HCT116 (cell line): Measurements from ENCODE around the gene CAMK2D. TPM values are rescaled to one million over a fixed set of nuclear protein-coding genes. Genes with fewer than 3 reads are reported as not detected.

Source experiments
- ATAC-seq: fragments of 200-7000 bp; cut with Tn5 transposase; 2 replicates; pipeline ENCODE4 v1.9.1; 2020; ENCODE audit warnings: mild to moderate bottlenecking, moderate library complexity
- BruUV-seq: library from RNA; stranded (reverse); fragments of 400-500 nt; replicated peaks from 2 replicates; lab custom pipeline; 2021; lab: Mats Ljungman, UMichigan
- CTCF ChIA-PET: fragments of 300-600 bp; sonication (Branson Sonifier 250); formaldehyde crosslinking; loops from one replicate; lab custom pipeline; 2021; ENCODE audit warnings: antibody characterized with exemption; lab: Charles Lee
- POLR2A ChIA-PET: fragments of 300-600, 350-600 bp; sonication (Branson Sonifier 250); formaldehyde crosslinking; loops from one replicate; lab custom pipeline; 2021; ENCODE audit warnings: antibody characterized with exemption; lab: Charles Lee
- RAD21 ChIA-PET, 2 experiments: fragments of 300-600 bp; sonication (Branson Sonifier 250); formaldehyde crosslinking; loops; one replicate each; lab custom pipeline; 2023; ENCODE audit warnings: low total read pairs in 2 of 2; ENCODE audit not compliant: uncharacterized antibody in 2 of 2, unreplicated experiment in 2 of 2, low non-redundant PET in 1 of 2; lab: Charles Lee
- DNase-seq: peaks from one replicate; pipeline ENCODE4 v3.0.0-alpha.2; 2010; ENCODE audit warnings: low read depth, low spot score
- H2AFZ ChIP-seq: fragments of 200-600 bp; shearing (Covaris generic), sonication (generic); 2 replicates; pipeline ENCODE4 v1.6.1; 2017; ENCODE audit warnings: low read depth, mixed run types, mixed read lengths, antibody characterized with exemption, low read length; ENCODE audit not compliant: poor library complexity, severe bottlenecking
- H3K27ac ChIP-seq: 2 replicates; pipeline ENCODE4 v1.5.1; 2012; ENCODE audit warnings: low read depth, low read length
- H3K27me3 ChIP-seq: fragments of 200-600 bp; sonication (generic); 2 replicates; pipeline ENCODE4 v1.6.1; 2016; ENCODE audit warnings: mixed run types, low read length, mixed read lengths; ENCODE audit not compliant: insufficient read depth
- H3K36me3 ChIP-seq, 2 experiments: fragments of 200-500 bp in 1 of 2; fragments of 200-600 bp in 1 of 2; sonication (Bioruptor generic) in 1 of 2; sonication (generic) in 1 of 2; 2 replicates each; pipeline versions ENCODE4 v1.5.1 to v1.6.1; 2014 to 2016; ENCODE audit warnings: low read length in 2 of 2, inconsistent platforms in 1 of 2, mixed read lengths in 1 of 2, mixed run types in 1 of 2; ENCODE audit not compliant: insufficient read depth in 2 of 2, control insufficient read depth in 1 of 2
- H3K4me1 ChIP-seq, 2 experiments: fragments of 200-600 bp in 1 of 2; sonication (generic) in 1 of 2; 2 replicates each; pipeline versions ENCODE4 v1.5.1 to v1.6.1; 2012 to 2017; ENCODE audit warnings: low read length in 2 of 2, inconsistent platforms in 1 of 2, mild to moderate bottlenecking in 1 of 2, mixed read lengths in 1 of 2, mixed run types in 1 of 2, moderate library complexity in 1 of 2; ENCODE audit not compliant: insufficient read depth in 2 of 2, control insufficient read depth in 1 of 2
- H3K4me2 ChIP-seq: fragments of 200-600 bp; sonication (generic); 2 replicates; pipeline ENCODE4 v1.6.1; 2017; ENCODE audit warnings: mixed run types, low read length, mixed read lengths
- H3K4me3 ChIP-seq, 2 experiments: fragments of 200-600 bp in 1 of 2; sonication (generic) in 1 of 2; replicated peaks in 1 of 2; 2 replicates each; pipeline ENCODE4 v1.5.1; 2011 to 2016; ENCODE audit warnings: low read length in 2 of 2, control low read depth in 1 of 2, low read depth in 1 of 2, mild to moderate bottlenecking in 1 of 2, mixed read lengths in 1 of 2, mixed run types in 1 of 2
- H3K79me2 ChIP-seq: fragments of 200-600 bp; sonication (generic); 2 replicates; pipeline ENCODE4 v1.6.1; 2017; ENCODE audit warnings: mild to moderate bottlenecking, mixed run types, low read length, moderate library complexity, mixed read lengths; ENCODE audit not compliant: insufficient read depth
- H3K9ac ChIP-seq: fragments of 200-600 bp; sonication (generic); 2 replicates; pipeline ENCODE4 v1.6.1; 2016; ENCODE audit warnings: low read length, mixed read lengths
- H3K9me2 ChIP-seq: fragments of 200-600 bp; sonication (generic), shearing (Covaris generic); 2 replicates; pipeline ENCODE4 v1.6.1; 2017; ENCODE audit warnings: mixed run types, mild to moderate bottlenecking, moderate library complexity; ENCODE audit not compliant: insufficient read depth
- H3K9me3 ChIP-seq, 2 experiments: fragments of 200-500 bp in 1 of 2; fragments of 200-600 bp in 1 of 2; sonication (Bioruptor generic) in 1 of 2; sonication (generic) in 1 of 2; 2 replicates each; pipeline ENCODE4 v1.6.1; 2014 to 2017; ENCODE audit warnings: low read length in 2 of 2, mixed read lengths in 2 of 2, inconsistent platforms in 1 of 2, low read depth in 1 of 2, mild to moderate bottlenecking in 1 of 2, mixed run types in 1 of 2, moderate library complexity in 1 of 2; ENCODE audit not compliant: control insufficient read depth in 1 of 2, insufficient read depth in 1 of 2
- H4K20me1 ChIP-seq: fragments of 200-600 bp; sonication (generic), shearing (Covaris generic); 2 replicates; pipeline ENCODE4 v1.6.1; 2017; ENCODE audit warnings: mixed run types, mild to moderate bottlenecking, moderate library complexity; ENCODE audit not compliant: insufficient read depth
- CTCF ChIP-seq, 3 experiments: fragments of 200-600 bp in 1 of 3; sonication (generic) in 1 of 3; IDR thresholded peaks in 2 of 3; conservative IDR thresholded peaks in 1 of 3; 2 replicates each; pipeline ENCODE4 v1.5.1; 2012 to 2017; ENCODE audit warnings: low read depth in 2 of 3, low read length in 2 of 3, antibody characterized with exemption in 1 of 3, borderline replicate concordance in 1 of 3, control low read depth in 1 of 3, mild to moderate bottlenecking in 1 of 3, mixed read lengths in 1 of 3, mixed run types in 1 of 3, moderate library complexity in 1 of 3; ENCODE audit not compliant: insufficient read depth in 1 of 3
- EGR1 ChIP-seq: IDR thresholded peaks from 2 replicates; pipeline ENCODE4 v1.6.1; 2012; ENCODE audit warnings: low read depth
- ELF1 ChIP-seq: IDR thresholded peaks from 2 replicates; pipeline ENCODE4 v1.6.1; 2012; ENCODE audit warnings: low read depth, borderline replicate concordance
- EZH2 ChIP-seq: fragments of 200-600 bp; sonication (generic); IDR thresholded peaks from 2 replicates; pipeline ENCODE4 v1.6.1; 2017; ENCODE audit warnings: antibody characterized with exemption, mixed run types
- EZH2phosphoT487 ChIP-seq: fragments of 200-600 bp; IDR thresholded peaks from 2 replicates; pipeline ENCODE4 v1.6.1; 2018; ENCODE audit warnings: antibody characterized with exemption, borderline replicate concordance
- FOSL1 ChIP-seq: IDR thresholded peaks from 2 replicates; pipeline ENCODE4 v1.6.1; 2012; ENCODE audit warnings: low read depth
- MAX ChIP-seq: IDR thresholded peaks from 2 replicates; pipeline ENCODE4 v1.6.1; 2012
- POLR2A ChIP-seq: IDR thresholded peaks from 2 replicates; pipeline ENCODE4 v1.7.0; 2011; ENCODE audit warnings: borderline replicate concordance; ENCODE audit not compliant: insufficient read depth, insufficient read length; ENCODE audit errors: extremely low read depth
- RAD21 ChIP-seq: IDR thresholded peaks from 2 replicates; pipeline ENCODE4 v1.6.1; 2012; ENCODE audit warnings: low read depth, mild to moderate bottlenecking
- REST ChIP-seq: IDR thresholded peaks from 2 replicates; pipeline ENCODE4 v1.6.1; 2012; ENCODE audit warnings: low read depth
- SP1 ChIP-seq: IDR thresholded peaks from 2 replicates; pipeline ENCODE4 v1.6.1; 2012; ENCODE audit warnings: low read depth
- YY1 ChIP-seq: IDR thresholded peaks from 2 replicates; pipeline ENCODE4 v1.6.1; 2011; ENCODE audit warnings: low read length, low read depth, moderate library complexity, mild to moderate bottlenecking; ENCODE audit not compliant: insufficient replicate concordance; ENCODE audit errors: extremely low read depth
- ZFX ChIP-seq: fragments of 450-650 bp; IDR thresholded peaks from 2 replicates; pipeline ENCODE4 v1.6.1; 2017
- ZNF274 ChIP-seq: fragments of 200-500 bp; sonication (Bioruptor generic); IDR thresholded peaks from 2 replicates; pipeline ENCODE4 v1.6.1; 2014; ENCODE audit warnings: mild to moderate bottlenecking, low read depth, low read length, inconsistent platforms
- intact Hi-C: fragments of 100-400 bp; cut with micrococcal nuclease; formaldehyde crosslinking; loops from 2 replicates; pipeline ENCODE4 v1.10.0; 2022
- total RNA-seq: library from RNA; stranded (reverse); gene quantifications from one replicate; pipeline ENCODE4 v1.2.1, GENCODE V29; 2021; ENCODE audit not compliant: unreplicated experiment

The CAMK2D gene
- total RNA-seq, 1 experiment from 2014 or later = 67.0 TPM

GRCh38 chr4:113750296-113750695 lies 11.2 kb downstream of the CAMK2D start:
- Histone ChIP-seq H3K27ac (no peak overlapping the region), H3K27me3 (no peaks in the 10 kb centered on the region), H3K79me2 (peaks cover 15% of the 10 kb centered on the region; the same call in 1 of the 2 replicates), H3K9ac (no peak overlapping the region), H3K4me2 (no peak overlapping the region), H3K4me3 (no peak overlapping the region), H3K36me3 (no peaks in the 10 kb centered on the region), H4K20me1 (no peaks in the 10 kb centered on the region), H3K9me2 (no peaks in the 10 kb centered on the region), H3K4me1 (no peaks in the 10 kb centered on the region), H3K9me3 (no peaks in the 10 kb centered on the region), H2AFZ (no peak overlapping the region)
- ChIA-PET CTCF (no interaction called here), POLR2A (no interaction called here), RAD21 (no interaction called here)
- TF ChIP-seq YY1 (no peak), POLR2A (no peak), ZNF274 (no peak), FOSL1 (no peak), REST (no peak), EZH2 (no peak), CTCF (IDR thresholded peaks at IDR 0.05 in 2 of 3, conservative IDR thresholded peaks at IDR 0.05 in 1 of 3; ENCODE audit: borderline replicate concordance in 1 of 3, insufficient read depth in 1 of 3, low read depth in 2 of 3, low read length in 2 of 3) (no peak), ZFX (no peak), ELF1 (no peak), EZH2phosphoT487 (no peak), EGR1 (no peak), SP1 (no peak), MAX (no peak), RAD21 (no peak)
- DNase-seq = no peak
- no peak for ATAC-seq
- intact Hi-C loops = no loop called here
- BruUV-seq = no TSS peak
